ENCODE measurements around the gene PACS1. TPM values are rescaled to one million over a fixed set of nuclear protein-coding genes. Genes with fewer than 3 reads are reported as not detected.

PACS1 gene
- polyA plus RNA-seq, 1 of the 3 experiments (the other 2 are of a cell fraction) = 37.3 TPM

Other genes with a start within 250 kb of the PACS1 start
- gene SNX32, start 236.3 kb upstream of the PACS1 start, polyA plus RNA-seq (2012; rRNA removed) = 0.81 and 1.0 TPM in 2 replicates
- 2,761 and 4,252 TPM in 2 replicates for gene CFL1, start 212.1 kb upstream of the PACS1 start, polyA plus RNA-seq (2012; rRNA removed)
- 39.7 and 58.2 TPM in 2 replicates for gene MUS81, start 209.8 kb upstream of the PACS1 start, polyA plus RNA-seq (2012; rRNA removed)
- gene EFEMP2, start 197.5 kb upstream of the PACS1 start, polyA plus RNA-seq (2012; rRNA removed) = 194 and 203 TPM in 2 replicates
- gene CTSW, start 190.4 kb upstream of the PACS1 start, polyA plus RNA-seq (2012; rRNA removed) = 0.49 and 0.68 TPM in 2 replicates
- gene FIBP, start 181.8 kb upstream of the PACS1 start, polyA plus RNA-seq (2012; rRNA removed) = 159 and 190 TPM in 2 replicates
- gene CCDC85B, start 179.6 kb upstream of the PACS1 start, polyA plus RNA-seq (2012; rRNA removed) = 34.2 and 52.8 TPM in 2 replicates
- 17.9 and 30.1 TPM in 2 replicates for gene FOSL1, start 169.9 kb upstream of the PACS1 start, polyA plus RNA-seq (2012; rRNA removed)
- 54.4 and 65.3 TPM in 2 replicates for gene C11orf68, start 151.2 kb upstream of the PACS1 start, polyA plus RNA-seq (2012; rRNA removed)
- 309 and 464 TPM in 2 replicates for gene DRAP1, start 150.8 kb upstream of the PACS1 start, polyA plus RNA-seq (2012; rRNA removed)
- not detected in 2 replicates for gene TSGA10IP, start 124.8 kb upstream of the PACS1 start, polyA plus RNA-seq (2012; rRNA removed)
- gene SART1, start 108.5 kb upstream of the PACS1 start, polyA plus RNA-seq (2012; rRNA removed) = 39.2 and 73.6 TPM in 2 replicates
- gene EIF1AD, start 68.1 kb upstream of the PACS1 start, polyA plus RNA-seq (2012; rRNA removed) = 28.9 and 31.4 TPM in 2 replicates
- gene BANF1, start 67.8 kb upstream of the PACS1 start, polyA plus RNA-seq (2012; rRNA removed) = 311 and 382 TPM in 2 replicates
- 0.60 and 0.90 TPM in 2 replicates for gene CST6, start 58.3 kb upstream of the PACS1 start, polyA plus RNA-seq (2012; rRNA removed)
- gene CATSPER1, start 43.8 kb upstream of the PACS1 start, polyA plus RNA-seq (2012; rRNA removed) = 1.9 and 2.2 TPM in 2 replicates
- 1.9 and 3.2 TPM in 2 replicates for gene GAL3ST3, start 21.1 kb upstream of the PACS1 start, polyA plus RNA-seq (2012; rRNA removed)
- gene SF3B2, start 17.9 kb upstream of the PACS1 start, polyA plus RNA-seq (2012; rRNA removed) = 90.9 and 128 TPM in 2 replicates
- 36.4 and 39.0 TPM in 2 replicates for gene KLC2, start 187.4 kb downstream of the PACS1 start, polyA plus RNA-seq (2012; rRNA removed)
- 204 and 208 TPM in 2 replicates for gene RAB1B, start 198.4 kb downstream of the PACS1 start, polyA plus RNA-seq (2012; rRNA removed)
- 7.4 and 11.8 TPM in 2 replicates for gene CNIH2, start 207.9 kb downstream of the PACS1 start, polyA plus RNA-seq (2012; rRNA removed)
- 115 and 123 TPM in 2 replicates for gene YIF1A, start 218.9 kb downstream of the PACS1 start, polyA plus RNA-seq (2012; rRNA removed)
- gene TMEM151A, start 221.6 kb downstream of the PACS1 start, polyA plus RNA-seq (2012; rRNA removed) = 0.29 and 0.35 TPM in 2 replicates
- 2.6 and 7.7 TPM in 2 replicates for gene CD248, start 246.8 kb downstream of the PACS1 start, polyA plus RNA-seq (2012; rRNA removed)

All from SK-N-SH (cell line).